GM12873 (cell line): Measurements from ENCODE around the gene NRP1.

Experiments used
- CTCF ChIP-seq: IDR thresholded peaks from 2 replicates; pipeline ENCODE4 v1.5.1; 2012; ENCODE audit warnings: low read depth, mild to moderate bottlenecking, moderate library complexity, low read length, control low read depth; ENCODE audit not compliant: insufficient read depth; ENCODE audit errors: missing control alignments

The NRP1 gene

GRCh38 chr10:33143160-33143728 lies 191.2 kb downstream of the NRP1 start:
- TF ChIP-seq CTCF: no peak

GRCh38 chr10:33142295-33142694 lies 192.2 kb downstream of the NRP1 start:
- TF ChIP-seq CTCF: no peak

GRCh38 chr10:33141251-33141650 lies 193.2 kb downstream of the NRP1 start:
- TF ChIP-seq CTCF: no peak

GRCh38 chr10:33139181-33139646 lies 195.3 kb downstream of the NRP1 start:
- no peak for TF ChIP-seq CTCF

GRCh38 chr10:33137356-33138005 lies 197.0 kb downstream of the NRP1 start:
- no peak for TF ChIP-seq CTCF

- no peak for TF ChIP-seq CTCF
Observed at GRCh38 chr10:33136781-33137180, 197.7 kb downstream of the NRP1 start.

- TF ChIP-seq CTCF: no peak
Observed at GRCh38 chr10:33136271-33136670, 198.2 kb downstream of the NRP1 start.
